GM18951 (cell line): Measurements from ENCODE around the gene RBM10.

Experiments
- POLR2A ChIP-seq: IDR thresholded peaks from 4 replicates; pipeline ENCODE4 v1.6.1; 2011; ENCODE audit warnings: mild to moderate bottlenecking; ENCODE audit not compliant: insufficient read length, insufficient read depth; ENCODE audit errors: extremely low read depth
- in situ Hi-C: fragments of 300-500 bp; cut with MboI; formaldehyde crosslinking; loops from one replicate; pipeline ENCODE4 v1.12.0; 2022; ENCODE audit warnings: low sequenced_read_pairs, mixed read lengths, inconsistent platforms; ENCODE audit not compliant: unreplicated experiment

RBM10 gene

GRCh38 chrX:47226071-47226470 lies 81.0 kb downstream of the RBM10 start:
- TF ChIP-seq POLR2A: no peak
- in situ Hi-C loops: no loop called here

GRCh38 chrX:47226531-47227333 lies 81.7 kb downstream of the RBM10 start:
- no peak for TF ChIP-seq POLR2A
- in situ Hi-C loops: no loop called here

GRCh38 chrX:47227334-47227583 lies 82.2 kb downstream of the RBM10 start:
- TF ChIP-seq POLR2A: no peak
- in situ Hi-C loops: no loop called here

- TF ChIP-seq POLR2A: no peak
- in situ Hi-C loops: no loop called here
These were observed 83.7 kb downstream of the RBM10 start for GRCh38 chrX:47228550-47229270.

- in situ Hi-C loops: no loop called here
- no peak for TF ChIP-seq POLR2A
These were observed 84.4 kb downstream of the RBM10 start for GRCh38 chrX:47229427-47229826.

- in situ Hi-C loops: no loop called here
- no peak for TF ChIP-seq POLR2A
These were observed 85.3 kb downstream of the RBM10 start for GRCh38 chrX:47230136-47230868.

- TF ChIP-seq POLR2A: no peak
- in situ Hi-C loops: no loop called here
These were observed 86.1 kb downstream of the RBM10 start for GRCh38 chrX:47231167-47231566.

- in situ Hi-C loops: no loop called here
These were observed 87.3 kb downstream of the RBM10 start for GRCh38 chrX:47232197-47232802.

GRCh38 chrX:47232803-47233332 lies 87.8 kb downstream of the RBM10 start, which contains the start of gene USP11:
Gene USP11 (plus strand): TSS chrX:47233009. CDS start chrX:47233044, 35 bp downstream.
- in situ Hi-C loops: no loop called here
- peak; percentile 68 for TF ChIP-seq POLR2A

More at GRCh38 chrX:47232197-47232802, 87.3 kb downstream of the RBM10 start:
- no peak for TF ChIP-seq POLR2A

GRCh38 chrX:47233333-47234113 lies 88.5 kb downstream of the RBM10 start:
- in situ Hi-C loops: no loop called here
- TF ChIP-seq POLR2A: peak; percentile 61

GRCh38 chrX:47234583-47234982 lies 89.6 kb downstream of the RBM10 start:
- in situ Hi-C loops: no loop called here
- no peak for TF ChIP-seq POLR2A

- in situ Hi-C loops: no loop called here
- no peak for TF ChIP-seq POLR2A
These were observed 90.7 kb downstream of the RBM10 start for GRCh38 chrX:47235691-47236103.
